Iris pigment epithelial cell (primary cell): ENCODE data around the gene PLA2G6.

Source experiments
- DNase-seq: peaks from one replicate; pipeline ENCODE4 v3.0.0-alpha.2; 2011; ENCODE audit warnings: low read depth

The PLA2G6 gene

GRCh38 chr22:38110863-38111852 lies 70.5 kb downstream of the PLA2G6 start:
- peak; percentile 10 for DNase-seq

DNA sequence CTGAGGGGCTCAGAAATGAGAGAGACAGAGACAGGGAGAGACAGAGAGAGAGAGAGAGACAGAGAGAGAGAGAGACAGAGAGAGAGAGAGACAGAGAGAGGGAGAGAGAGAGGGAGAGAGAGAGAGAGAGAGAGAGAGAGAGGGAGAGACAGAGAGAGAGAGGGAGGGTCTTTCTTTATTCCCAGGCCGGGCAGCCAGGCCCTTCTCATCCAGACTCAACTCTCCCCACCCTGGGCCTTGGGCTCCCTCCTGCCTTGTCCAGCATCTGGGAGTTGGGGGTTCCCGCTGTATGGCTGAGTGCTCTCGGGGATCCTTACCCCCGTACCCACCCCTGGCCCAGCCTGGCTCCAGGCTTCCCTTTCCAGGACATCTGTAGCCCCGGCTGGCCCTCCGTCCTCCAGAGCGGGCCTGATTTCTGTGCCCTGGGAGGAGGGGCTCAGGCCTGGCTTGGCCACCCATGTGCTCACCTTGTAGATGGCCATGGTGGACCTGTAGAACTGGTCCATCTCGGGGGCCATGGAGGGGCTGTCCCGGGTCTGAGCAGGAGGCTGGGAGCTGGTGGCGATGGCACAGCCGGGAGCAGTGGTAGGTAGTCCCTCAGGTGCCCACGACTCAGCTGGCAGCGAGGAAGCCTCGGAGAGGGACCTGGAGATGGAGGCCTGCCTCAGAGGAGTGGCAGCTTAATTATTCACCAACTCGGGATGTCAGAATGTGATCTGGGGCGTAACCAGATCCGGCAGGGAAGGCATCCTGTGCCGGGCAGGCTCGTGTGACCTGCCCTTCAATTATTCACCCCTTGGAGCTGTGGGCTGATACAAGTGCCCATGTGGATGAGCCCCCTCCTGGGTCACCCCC lies 71.4 kb downstream of the PLA2G6 start, which contains the start of gene BAIAP2L2:
Gene BAIAP2L2 (minus strand): TSS at position 677 of the 855 bp plus-strand sequence. CDS start 159 bp downstream, at position 518.
- DNase-seq: no peak

DNA sequence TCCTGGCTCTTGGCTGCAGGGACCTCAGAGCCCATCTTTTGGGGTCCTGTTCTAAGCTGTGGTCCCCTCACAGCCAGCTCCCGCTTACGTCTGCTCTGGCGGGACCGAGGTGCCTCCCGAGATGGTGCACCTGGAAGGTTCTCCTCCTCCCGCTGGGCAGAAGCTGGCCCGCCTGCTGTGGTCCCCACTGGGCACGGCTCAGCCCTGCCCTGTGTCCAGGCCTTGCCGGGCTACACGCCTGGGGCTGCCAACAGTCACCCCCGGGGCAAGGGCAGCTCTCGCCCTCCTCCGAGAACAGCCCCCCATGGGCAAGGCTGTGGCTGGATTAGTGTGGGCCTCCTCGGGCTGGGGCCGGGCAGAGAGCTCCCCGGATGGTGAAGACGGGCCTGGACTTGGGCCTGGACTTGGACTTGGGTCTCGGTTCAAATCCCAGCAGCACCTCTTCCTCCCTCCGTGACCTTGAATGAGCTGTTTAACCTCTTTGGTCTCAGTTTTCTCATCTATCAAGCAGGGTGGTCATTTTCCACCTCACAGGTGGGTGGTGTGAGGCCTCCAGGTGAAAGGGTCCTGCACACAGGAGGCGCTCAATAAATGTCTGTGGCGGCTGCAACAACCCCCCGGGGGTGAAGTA lies 72.1 kb downstream of the PLA2G6 start:
- DNase-seq: no peak

DNA sequence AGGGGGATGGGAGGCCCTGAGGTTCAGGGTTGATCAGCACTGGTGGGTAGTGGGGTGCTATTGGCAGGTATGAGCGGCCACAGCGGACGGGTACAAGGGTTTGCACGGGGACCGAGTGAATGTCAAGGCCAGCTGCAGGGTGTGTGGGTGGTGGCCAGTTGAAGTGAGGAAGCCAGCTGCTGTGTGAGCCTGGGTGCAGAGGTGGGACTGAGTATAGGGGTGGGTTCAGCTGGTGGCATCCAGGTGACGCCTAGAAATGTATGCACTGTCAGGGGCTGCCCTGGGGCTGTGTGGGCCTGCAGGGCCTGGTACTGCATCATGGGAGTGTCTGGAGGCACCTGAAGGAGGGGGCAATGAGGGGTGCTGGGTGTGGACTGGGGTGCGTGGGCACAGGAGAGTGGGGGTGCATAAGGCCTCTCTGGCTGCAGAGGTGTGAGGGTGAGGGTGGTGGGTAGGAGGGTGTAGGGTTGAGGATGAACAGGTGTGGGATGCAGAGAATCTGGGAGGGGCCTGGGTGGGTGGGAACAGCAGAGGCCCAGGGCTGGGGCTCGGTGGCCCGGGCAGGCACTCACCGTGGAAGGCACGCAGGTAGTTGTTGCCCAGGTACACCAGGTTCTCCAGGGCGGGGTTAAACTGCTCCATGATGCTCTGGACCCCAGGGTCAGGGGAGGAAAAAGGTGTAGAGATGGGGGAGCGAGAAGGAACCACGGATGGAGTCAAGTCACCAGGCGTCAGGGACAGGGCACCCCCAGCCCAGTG lies 72.9 kb downstream of the PLA2G6 start:
- DNase-seq: no peak

DNA sequence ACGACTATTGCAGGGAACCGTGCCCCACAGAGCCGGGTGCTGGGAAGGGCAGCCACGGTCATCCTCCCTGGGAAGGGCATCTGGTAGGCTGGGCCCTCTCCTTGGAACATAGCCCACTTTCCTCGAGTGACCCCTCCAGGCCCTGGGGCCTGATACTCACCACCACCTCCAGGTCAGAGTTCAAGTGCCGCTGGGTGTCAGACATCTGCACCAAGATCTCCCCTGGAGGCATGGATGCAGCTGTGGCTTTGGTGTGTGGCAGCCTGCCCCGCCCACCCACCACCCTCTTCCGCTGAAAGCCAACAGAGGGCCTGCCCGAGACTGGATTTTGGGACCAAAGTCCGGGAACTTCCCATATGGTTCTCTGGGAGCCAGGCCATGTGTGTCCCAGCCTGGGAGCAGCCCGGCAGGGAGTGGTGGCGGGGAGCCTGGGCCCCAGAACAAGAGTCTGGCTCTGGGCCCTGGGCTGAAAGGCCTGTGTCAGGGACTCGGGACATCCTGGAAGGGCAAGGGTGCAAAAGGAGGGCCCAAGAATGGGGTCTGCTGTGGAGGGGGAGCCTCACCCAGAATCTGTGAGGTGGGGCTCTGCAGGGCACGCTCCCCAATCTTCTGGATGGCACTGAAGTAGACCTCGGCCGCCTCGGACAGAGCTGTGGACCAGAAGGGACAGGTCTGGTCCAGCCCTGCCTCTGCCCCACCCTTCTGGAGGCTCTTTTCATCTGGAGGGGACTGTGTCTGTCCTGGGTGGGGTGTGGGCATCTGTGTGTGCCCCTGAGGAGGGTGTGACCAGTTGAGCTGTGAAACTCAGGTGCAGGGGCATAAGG lies 73.7 kb downstream of the PLA2G6 start:
- no peak for DNase-seq

DNA sequence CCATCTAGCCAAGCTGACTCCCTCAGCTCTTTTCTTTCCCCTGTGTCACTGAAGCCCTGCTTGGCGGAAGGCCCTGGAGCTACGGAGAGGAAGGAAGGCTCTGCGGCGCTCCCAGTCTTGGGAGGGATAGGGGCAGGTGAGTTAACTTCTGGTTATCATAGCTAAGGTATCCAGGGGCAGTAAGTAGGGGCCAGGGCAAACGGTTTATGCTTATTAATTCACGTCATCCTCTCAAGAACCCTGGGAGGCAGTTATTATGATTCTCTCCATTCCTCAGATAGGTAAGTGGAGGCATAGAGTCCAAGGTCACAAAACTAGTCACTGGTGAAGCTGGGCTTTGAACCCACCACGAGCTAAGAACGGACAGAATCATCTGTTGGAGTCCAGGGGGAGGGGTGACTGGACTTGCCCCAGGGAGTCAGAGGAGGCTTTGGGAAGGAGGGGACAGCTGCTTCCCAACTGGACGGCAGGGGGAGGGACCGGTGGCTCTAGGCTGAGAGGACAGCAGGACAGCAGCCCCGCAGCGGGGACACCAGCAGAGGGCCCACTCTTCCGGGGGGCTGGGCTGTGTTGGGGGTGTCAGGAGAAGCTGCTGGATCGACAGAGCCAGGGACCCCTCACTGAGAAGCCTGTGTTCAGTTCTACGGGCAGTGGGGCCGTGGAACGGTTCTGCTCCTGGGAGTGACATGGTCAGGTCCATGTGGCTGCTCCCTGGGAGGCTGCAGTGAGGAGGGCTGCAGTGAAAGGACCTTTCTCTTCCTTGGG lies 74.6 kb downstream of the PLA2G6 start:
- DNase-seq: no peak

GRCh38 chr22:38104084-38104483 lies 77.5 kb downstream of the PLA2G6 start:
- peak; percentile 24 for DNase-seq

- no peak for DNase-seq
Measured at GRCh38 chr22:38103641-38104040, 78.0 kb downstream of the PLA2G6 start.

DNA sequence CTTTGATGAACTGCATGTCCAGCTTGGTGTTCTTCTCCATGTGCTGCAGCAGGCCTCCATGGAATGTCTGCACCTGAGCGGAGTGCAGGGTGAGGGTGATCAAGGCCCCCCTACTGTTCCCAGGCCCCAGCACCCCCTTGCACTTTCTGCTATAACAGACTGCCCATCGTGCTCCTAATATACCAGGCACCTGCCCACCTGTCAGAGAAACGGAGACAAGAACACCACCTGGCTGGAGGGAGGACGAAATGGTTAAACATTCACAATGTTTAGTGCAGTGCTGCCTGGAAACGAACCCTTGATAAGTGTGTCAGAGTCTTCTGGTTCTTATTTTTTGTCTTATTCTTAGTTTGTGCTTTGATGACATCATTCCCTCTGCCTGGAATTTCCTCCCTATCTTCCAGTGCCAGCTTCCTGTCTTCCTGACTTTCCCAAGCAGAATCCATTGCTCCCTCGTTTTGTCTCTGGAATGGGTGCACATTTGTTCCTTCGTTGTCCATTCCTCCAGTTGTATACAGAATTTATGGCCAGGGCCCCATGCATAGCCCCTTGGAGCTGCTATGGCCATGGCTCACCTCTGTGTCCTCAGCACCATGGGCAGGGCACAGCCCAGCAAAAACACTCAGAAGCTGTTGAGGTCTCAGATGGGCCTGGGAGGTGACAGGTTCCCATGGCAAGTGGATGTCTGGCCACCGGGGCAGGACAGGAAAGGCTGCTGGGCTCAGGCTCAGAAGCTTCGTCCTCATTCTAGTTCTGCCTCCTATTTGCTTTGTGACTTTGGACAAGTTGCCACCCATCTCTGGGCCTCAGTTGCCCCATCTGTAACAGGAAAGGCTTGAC lies 83.0 kb downstream of the PLA2G6 start:
- no peak for DNase-seq

- DNase-seq: peak; percentile 22
Measured at GRCh38 chr22:38097557-38098409, 83.8 kb downstream of the PLA2G6 start.

- DNase-seq: no peak
Measured at GRCh38 chr22:38097058-38097457, 84.6 kb downstream of the PLA2G6 start.

GRCh38 chr22:38089474-38089851 lies 92.2 kb downstream of the PLA2G6 start:
- DNase-seq: no peak

DNA sequence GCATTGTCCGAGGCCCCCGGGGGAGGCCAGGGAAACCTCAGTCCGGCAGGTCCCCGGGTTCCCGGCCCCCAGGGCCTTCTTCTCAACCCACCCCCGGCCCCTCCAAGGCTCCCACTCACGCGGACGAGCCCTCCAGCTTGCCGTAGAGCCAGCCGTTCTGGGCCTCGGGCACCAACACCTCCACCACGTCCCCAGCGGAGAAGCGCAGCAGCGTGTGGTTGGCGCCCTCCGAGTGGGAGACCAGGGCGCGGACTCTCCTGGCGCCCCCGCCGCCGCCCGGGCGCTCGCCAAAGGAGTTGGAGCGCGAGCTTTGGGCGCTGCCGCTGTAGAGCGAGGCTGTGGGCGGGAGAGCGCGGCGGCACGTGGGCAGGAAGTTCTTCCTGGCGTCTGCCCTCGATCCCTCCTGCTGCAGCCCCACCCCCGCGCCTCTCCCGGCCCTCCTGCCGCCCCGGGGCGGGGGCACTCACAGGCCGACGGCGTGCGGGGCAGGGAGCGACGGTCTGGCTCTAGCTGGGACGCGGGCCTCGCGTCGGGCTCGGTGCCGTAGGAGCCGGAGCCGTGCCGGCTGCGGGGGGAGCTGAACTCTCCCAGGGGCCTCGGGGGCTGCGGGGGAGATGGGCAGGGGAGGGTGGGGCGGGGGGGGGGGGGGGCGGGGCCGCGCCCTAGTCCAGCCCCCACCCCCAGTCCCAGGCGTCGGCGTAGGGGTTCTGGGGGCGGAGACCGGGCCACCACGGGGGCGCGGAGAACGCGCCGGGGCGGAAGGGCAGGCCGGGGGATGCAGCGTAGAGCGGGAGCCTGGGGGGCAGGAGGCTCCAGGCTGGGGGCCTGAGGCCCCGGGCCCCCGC lies 92.8 kb downstream of the PLA2G6 start:
- no peak for DNase-seq

- DNase-seq: no peak
Measured at GRCh38 chr22:38087855-38088254, 93.8 kb downstream of the PLA2G6 start.

GRCh38 chr22:38086942-38087341 lies 94.7 kb downstream of the PLA2G6 start:
- DNase-seq: no peak

- no peak for DNase-seq
Measured at GRCh38 chr22:38086001-38086845, 95.4 kb downstream of the PLA2G6 start.
